Stimulated activated CD4-positive, alpha-beta T cell treated with anti-CD3 and anti-CD28 coated beads, Interleukin-12 subunit alpha, Interleukin-12 subunit beta, amount 100 ng/mL, for 48 hours (primary cell): ENCODE data around the gene XBP1.
"Not testable (repeated sequence)": the region's sequence is repeated elsewhere in the genome, so short reads cannot be mapped to it uniquely, and the experiment has no call there.

Experiments
- DNase-seq, 3 donors: peaks; one replicate each; pipeline ENCODE4 v3.0.0-alpha.2; 2020; ENCODE audit warnings: low read depth in 2 of 3, low spot score in 1 of 3

The XBP1 gene

DNA sequence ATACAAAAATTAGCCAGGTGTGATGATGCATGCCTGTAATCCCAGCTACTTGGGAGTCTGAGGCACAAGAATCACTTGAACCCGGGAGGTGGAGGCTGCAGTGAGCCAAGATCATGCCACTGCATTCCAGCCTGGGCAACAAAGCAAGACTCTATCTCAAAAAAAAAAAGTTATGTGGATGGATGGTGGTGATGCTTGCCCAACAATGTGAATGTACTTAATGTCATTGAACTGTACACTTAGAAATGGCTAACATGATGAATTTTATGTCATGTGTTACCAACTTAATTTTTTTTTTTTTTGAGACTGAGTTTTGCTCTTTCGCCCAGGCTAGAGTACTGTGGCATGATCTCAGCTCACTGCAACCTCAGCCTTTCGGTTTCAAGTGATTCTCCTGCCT lies 45.9 kb downstream of the XBP1 start:
- not testable (repeated sequence) for DNase-seq

GRCh38 chr22:28750471-28750881 lies 49.9 kb downstream of the XBP1 start:
- DNase-seq = no peak
